CD4-positive, alpha-beta T cell treated with Interleukin-2 at 100 ng/mL for 4 hours (primary cell): ENCODE data around the gene PERM1.

Experiments
- DNase-seq: peaks from one replicate; pipeline ENCODE4 v3.0.0-alpha.2; 2020; ENCODE audit warnings: low spot score

The PERM1 gene

GRCh38 chr1:932776-933602, 48.9 kb downstream of the PERM1 start:
- no peak for DNase-seq

GRCh38 chr1:932173-932510, 49.8 kb downstream of the PERM1 start:
- DNase-seq = no peak

- DNase-seq = no peak
Measured at GRCh38 chr1:931380-932172, 50.3 kb downstream of the PERM1 start.

- DNase-seq = no peak
Measured at GRCh38 chr1:930633-931138, 51.2 kb downstream of the PERM1 start.

- DNase-seq = no peak
Measured at GRCh38 chr1:929712-930632, 51.9 kb downstream of the PERM1 start.

GRCh38 chr1:928825-929661, 52.9 kb downstream of the PERM1 start:
- no peak for DNase-seq

GRCh38 chr1:927748-928147, 54.1 kb downstream of the PERM1 start:
- DNase-seq = no peak

GRCh38 chr1:927234-927633, 54.7 kb downstream of the PERM1 start:
- no peak for DNase-seq

- DNase-seq = no peak
Measured at GRCh38 chr1:925561-926421, 56.1 kb downstream of the PERM1 start.
